Endometrial microvascular endothelial cells (primary cell): Measurements from ENCODE around the gene HAND2. TPM values are rescaled to one million over a fixed set of nuclear protein-coding genes. Genes with fewer than 3 reads are reported as not detected.

Experiments used
- in situ Hi-C: cut with HindIII; loops from 2 replicates; pipeline ENCODE4 v1.10.0; 2017; ENCODE audit warnings: low sequenced_read_pairs, low pct_unique_long_range_greater_than_20kb; ENCODE audit errors: inconsistent ontology term
- total RNA-seq: library from RNA; depleted of rRNA; stranded (reverse); fragments of >200 nt; gene quantifications from one replicate; pipeline ENCODE4 v1.2.3, GENCODE V29; 2015; ENCODE audit errors: inconsistent ontology term

The HAND2 gene
- total RNA-seq, 1 donor from 2014 or later: not detected

GRCh38 chr4:173493041-173493440 is 37.0 kb downstream of the HAND2 start:
- in situ Hi-C loops: no loop called here

- in situ Hi-C loops: no loop called here
Measured at GRCh38 chr4:173492315-173492714, 37.7 kb downstream of the HAND2 start.

DNA sequence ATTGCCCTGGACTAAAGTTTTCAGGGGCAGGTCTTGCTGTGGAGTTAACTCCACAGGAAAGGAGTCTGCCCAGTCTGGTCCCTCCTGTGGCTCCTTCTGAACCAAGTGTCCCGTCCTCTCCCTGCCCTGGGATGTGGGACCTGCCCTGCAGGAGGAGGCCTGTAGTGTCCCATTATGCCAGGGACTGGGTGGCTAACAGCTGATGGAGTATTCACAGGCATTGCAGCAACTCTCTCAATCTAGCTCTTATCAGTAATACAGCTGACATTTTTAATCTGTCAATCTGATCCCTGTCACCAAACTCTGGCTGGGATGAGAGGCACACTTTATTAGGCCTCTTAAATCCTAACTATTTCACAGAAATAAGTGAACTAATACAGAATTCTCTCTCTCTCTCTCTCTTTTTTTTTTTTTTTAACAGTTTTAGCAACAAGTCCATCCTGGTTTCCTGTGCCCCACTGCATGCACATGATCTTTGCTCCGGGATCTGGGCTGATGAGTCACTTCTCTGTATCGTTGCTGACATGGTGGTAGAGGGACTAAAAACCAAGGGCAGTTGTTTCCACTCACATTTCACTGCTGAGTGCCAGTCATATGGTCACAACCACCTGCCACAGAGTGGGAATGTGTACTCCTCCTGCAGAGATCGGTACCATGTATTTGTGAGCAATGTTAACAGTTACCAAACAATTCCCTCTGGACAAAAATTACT is 39.1 kb downstream of the HAND2 start:
- in situ Hi-C loops: no loop called here

GRCh38 chr4:173490256-173490655 is 39.8 kb downstream of the HAND2 start:
- in situ Hi-C loops: no loop called here

- in situ Hi-C loops: no loop called here
Measured at GRCh38 chr4:173489514-173489913, 40.5 kb downstream of the HAND2 start.

DNA sequence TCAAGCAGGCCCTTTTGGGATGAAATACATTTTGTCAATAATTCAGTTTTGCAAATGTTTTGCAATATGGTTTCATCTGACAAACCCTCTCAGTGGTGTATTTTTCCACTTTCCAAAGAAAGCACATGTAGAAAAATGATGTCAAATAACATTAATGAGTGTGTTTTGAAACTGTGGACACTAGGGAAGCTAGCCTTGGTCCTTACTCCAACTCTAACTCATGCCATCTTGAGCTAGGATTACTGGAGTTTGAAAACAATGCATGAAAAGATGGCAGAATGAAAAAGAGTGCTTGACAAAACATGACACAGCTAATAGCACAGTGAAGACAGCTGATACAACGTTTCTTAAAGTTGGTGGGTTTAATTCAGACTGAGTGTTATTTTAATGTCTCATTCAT is 41.4 kb downstream of the HAND2 start:
- in situ Hi-C loops: no loop called here

- in situ Hi-C loops: no loop called here
Measured at GRCh38 chr4:173488074-173488473, 42.0 kb downstream of the HAND2 start.

DNA sequence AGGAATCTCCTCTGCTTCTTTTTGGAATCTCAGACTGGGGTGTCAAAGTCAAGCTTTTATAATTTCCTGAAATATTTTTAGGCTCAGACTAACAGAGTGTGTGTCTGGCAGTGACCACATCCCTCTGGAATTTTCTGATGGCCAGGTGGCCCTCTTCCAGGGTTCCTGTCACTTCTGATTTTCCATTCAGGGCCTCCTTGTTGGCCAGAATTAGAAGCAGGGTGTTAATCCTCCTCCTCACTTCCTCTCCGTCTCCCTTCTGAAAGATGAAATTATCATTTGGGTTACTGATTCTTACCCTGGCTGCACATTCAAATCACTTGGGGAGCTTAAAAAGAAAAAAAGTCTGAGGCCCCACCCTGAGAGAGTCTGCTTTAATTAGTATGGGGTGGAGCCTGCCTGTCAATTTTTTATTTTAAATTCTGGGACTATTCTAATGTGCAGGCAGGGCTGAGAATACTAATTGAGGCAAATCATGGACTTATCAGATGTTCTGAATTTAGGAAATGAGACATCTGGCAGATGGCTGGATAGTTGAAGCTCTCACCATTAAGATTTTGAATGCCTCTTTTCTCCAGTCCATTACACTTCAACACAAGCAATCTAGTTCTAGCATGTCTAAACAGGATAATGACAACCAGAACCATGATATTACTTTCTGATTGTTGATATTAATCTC is 43.2 kb downstream of the HAND2 start:
- in situ Hi-C loops: no loop called here

DNA sequence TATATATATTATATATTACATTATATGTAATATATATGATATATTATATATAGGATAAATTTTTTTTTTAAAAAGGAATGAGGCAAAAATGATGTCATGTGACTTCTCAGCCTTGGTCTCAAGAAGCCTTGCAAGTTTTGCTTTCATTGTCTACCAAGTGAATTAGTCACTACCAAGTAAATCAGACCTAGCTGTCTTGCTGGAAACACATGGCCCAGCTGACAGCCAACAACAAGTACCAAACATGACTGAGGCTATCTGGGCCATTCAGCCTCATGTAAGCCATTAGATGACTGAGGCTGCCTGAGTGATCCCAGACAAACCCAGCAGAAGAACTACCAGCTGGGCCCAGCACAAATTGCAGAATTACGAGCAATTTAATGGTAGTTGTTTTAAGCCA is 44.9 kb downstream of the HAND2 start:
- in situ Hi-C loops: no loop called here

- in situ Hi-C loops: no loop called here
Measured at GRCh38 chr4:173482330-173482931, 47.6 kb downstream of the HAND2 start.

DNA sequence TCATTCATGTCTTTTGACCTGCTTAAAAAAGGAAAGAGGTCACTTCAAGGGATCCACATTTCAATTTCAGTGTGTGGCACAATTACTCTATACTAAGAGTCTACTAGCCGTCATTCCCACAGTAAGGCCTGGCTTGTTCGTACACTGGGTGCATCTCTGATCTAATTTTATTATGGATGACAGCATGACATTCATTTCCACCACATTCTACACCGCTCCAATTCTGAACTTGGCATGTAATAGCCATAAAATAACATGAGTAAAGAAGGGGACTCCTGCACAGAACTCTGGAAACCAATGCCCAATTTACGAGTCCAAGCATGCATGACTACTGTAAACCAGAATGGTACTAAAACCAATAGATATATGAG is 51.1 kb downstream of the HAND2 start:
- in situ Hi-C loops: no loop called here

DNA sequence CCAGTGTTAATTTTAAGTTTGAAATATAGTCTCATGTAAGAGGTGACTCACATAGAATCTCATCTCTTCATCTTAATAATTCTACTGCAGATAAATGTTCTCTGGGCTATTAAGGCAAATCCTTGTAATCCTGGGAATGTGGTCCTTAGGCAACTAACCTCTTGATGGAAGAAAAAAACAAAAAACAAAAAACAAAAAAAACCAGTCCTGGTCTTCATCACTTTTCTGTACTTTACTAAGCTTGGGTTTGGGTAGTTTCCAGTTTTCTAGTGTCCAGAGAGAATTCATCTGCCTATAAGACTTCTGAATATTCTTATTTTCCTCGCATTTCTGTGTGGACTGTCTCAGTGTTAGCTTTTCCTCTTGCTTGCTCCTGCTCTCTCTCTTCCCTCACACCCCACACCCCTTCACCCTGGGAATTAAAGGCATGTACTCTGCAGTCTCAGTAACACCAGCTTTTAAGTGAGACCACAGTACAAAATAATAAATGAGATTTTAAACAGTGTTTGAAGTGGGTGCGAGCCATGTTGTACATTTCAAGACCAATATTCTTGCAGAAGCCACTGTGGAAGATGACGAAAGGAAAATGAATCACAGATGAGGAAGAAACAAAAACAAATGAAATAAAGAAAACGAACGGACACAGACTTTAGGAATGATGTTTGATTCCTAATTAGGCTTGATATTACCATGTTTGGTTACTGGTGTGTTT is 51.7 kb downstream of the HAND2 start:
- in situ Hi-C loops: no loop called here

GRCh38 chr4:173477016-173477415 is 53.0 kb downstream of the HAND2 start:
- in situ Hi-C loops: no loop called here

Other genes starting within 250 kb of the HAND2 start
- 77.2 TPM for gene HMGB2, start 195.9 kb downstream of the HAND2 start, total RNA-seq
- gene SAP30, start 159.3 kb downstream of the HAND2 start, total RNA-seq: 12.3 TPM
- not detected for gene SCRG1, start 131.1 kb downstream of the HAND2 start, total RNA-seq